ENCODE results near the gene ADCY5.

The ADCY5 gene

DNA sequence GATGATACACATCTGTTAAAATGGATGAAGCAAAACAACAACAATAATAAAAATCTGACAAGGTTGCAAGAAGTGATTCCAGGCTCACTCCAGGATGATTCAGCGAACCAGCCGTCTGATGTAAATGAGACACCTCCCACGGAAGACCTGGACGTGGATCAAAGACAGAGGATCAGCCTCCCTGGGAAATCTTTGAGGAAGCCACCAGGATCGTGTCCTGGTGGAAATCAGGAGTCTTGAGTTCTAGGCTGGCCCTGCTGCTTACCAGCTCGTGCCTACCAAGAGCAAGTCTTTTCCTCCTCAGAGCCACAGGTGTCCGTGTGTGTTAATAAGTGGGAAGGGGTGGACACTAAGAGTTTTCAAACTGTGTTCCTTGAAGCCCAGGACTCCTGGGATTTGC is 15.3 kb upstream of the ADCY5 start:
- Histone ChIP-seq H3K27ac (ENCODE audit: poor library complexity, severe bottlenecking) (no peak overlapping the region), H3K36me3 (ENCODE audit: low read depth) (no peaks in the 10 kb centered on the region), H3K4me3 (ENCODE audit: severe bottlenecking) (no peak overlapping the region), H3K27me3 (ENCODE audit: insufficient read depth, poor library complexity, severe bottlenecking) (no peaks in the 10 kb centered on the region), H3K9me3 (ENCODE audit: severe bottlenecking) (no peaks in the 10 kb centered on the region), H3K4me1 (ENCODE audit: insufficient read depth, poor library complexity, severe bottlenecking) (no peaks in the 10 kb centered on the region)
- no peak for TF ChIP-seq CTCF (IDR thresholded peaks at IDR 0.05; ENCODE audit: poor library complexity, severe bottlenecking)
- DNase-seq (ENCODE audit: low spot score) (no peak), ATAC-seq (ENCODE audit: low read depth) (no peak)

GRCh38 chr3:123459862-123460261 is 11.0 kb upstream of the ADCY5 start:
- TF ChIP-seq CTCF (IDR thresholded peaks at IDR 0.05; ENCODE audit: poor library complexity, severe bottlenecking) = no peak
- H3K9me3 ChIP-seq (ENCODE audit: severe bottlenecking) = no peaks in the 10 kb centered on the region
- H3K27me3 ChIP-seq (ENCODE audit: insufficient read depth, poor library complexity, severe bottlenecking) = no peaks in the 10 kb centered on the region
- DNase-seq (ENCODE audit: low spot score) (no peak), ATAC-seq (ENCODE audit: low read depth) (no peak)
- H3K27ac ChIP-seq (ENCODE audit: poor library complexity, severe bottlenecking) = no peak overlapping the region
- no peaks in the 10 kb centered on the region for H3K36me3 ChIP-seq (ENCODE audit: low read depth)
- H3K4me1 ChIP-seq (ENCODE audit: insufficient read depth, poor library complexity, severe bottlenecking) = no peaks in the 10 kb centered on the region
- H3K4me3 ChIP-seq (ENCODE audit: severe bottlenecking) = no peak overlapping the region

DNA sequence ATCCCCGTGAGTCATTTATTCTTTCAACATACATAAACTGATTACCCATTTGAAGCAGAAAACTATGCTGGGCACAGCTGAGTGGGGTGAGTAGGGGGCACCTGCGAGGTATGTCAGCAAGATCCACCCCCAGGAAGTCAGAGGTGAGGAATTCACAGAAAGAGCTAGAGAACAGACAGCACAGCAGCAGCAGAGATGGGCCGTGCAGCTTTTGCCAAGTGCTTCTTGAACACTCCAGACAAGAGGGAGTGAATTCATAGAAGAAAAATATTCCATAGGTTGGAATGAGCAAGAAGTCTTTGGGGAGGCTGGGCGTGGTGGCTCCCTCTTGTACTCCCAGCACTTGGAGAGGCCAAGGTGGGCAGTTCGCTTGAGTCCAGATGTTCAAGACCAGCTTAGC is 9.4 kb upstream of the ADCY5 start:
- Histone ChIP-seq H3K36me3 (ENCODE audit: low read depth) (no peaks in the 10 kb centered on the region), H3K27me3 (ENCODE audit: insufficient read depth, poor library complexity, severe bottlenecking) (no peaks in the 10 kb centered on the region), H3K4me1 (ENCODE audit: insufficient read depth, poor library complexity, severe bottlenecking) (no peaks in the 10 kb centered on the region), H3K4me3 (ENCODE audit: severe bottlenecking) (no peak overlapping the region), H3K27ac (ENCODE audit: poor library complexity, severe bottlenecking) (no peak overlapping the region), H3K9me3 (ENCODE audit: severe bottlenecking) (no peaks in the 10 kb centered on the region)
- DNase-seq (ENCODE audit: low spot score) (no peak), ATAC-seq (ENCODE audit: low read depth) (no peak; the same call in 2 of the 3 replicates)
- TF ChIP-seq CTCF (IDR thresholded peaks at IDR 0.05; ENCODE audit: poor library complexity, severe bottlenecking) = no peak

DNA sequence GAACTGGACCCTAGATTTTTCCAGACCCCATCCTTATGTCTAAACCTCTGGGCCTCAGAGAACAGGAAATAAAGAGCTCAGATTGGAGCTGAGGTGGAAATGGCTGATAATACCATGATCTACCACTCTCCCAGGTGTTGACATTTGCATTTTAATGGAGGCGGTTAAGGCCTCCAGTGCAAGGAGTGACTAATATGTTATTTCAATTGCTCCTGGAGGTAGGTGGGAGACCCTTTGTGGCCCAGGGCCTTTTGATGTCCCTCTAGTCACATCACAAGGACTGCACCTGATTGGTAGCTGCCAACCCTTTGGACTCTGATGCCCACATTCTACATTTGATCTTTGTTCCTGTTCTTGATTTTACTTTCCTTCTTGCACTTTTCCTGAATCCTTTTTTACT is 9.0 kb upstream of the ADCY5 start:
- DNase-seq (ENCODE audit: low spot score) = no peak

GRCh38 chr3:123453675-123454074 is 4.8 kb upstream of the ADCY5 start:
- TF ChIP-seq CTCF (IDR thresholded peaks at IDR 0.05; ENCODE audit: poor library complexity, severe bottlenecking) = no peak
- Histone ChIP-seq H3K36me3 (ENCODE audit: low read depth) (no peaks in the 10 kb centered on the region), H3K27ac (ENCODE audit: poor library complexity, severe bottlenecking) (no peak overlapping the region), H3K9me3 (ENCODE audit: severe bottlenecking) (no peaks in the 10 kb centered on the region), H3K4me1 (ENCODE audit: insufficient read depth, poor library complexity, severe bottlenecking) (no peaks in the 10 kb centered on the region), H3K4me3 (ENCODE audit: severe bottlenecking) (no peak overlapping the region), H3K27me3 (ENCODE audit: insufficient read depth, poor library complexity, severe bottlenecking) (peaks cover 28% of the 10 kb centered on the region)
- ATAC-seq (ENCODE audit: low read depth) = no peak
- DNase-seq (ENCODE audit: low spot score) = no peak

More for the DNA sequence above, 9.0 kb upstream of the ADCY5 start:
- H3K27me3 ChIP-seq (ENCODE audit: insufficient read depth, poor library complexity, severe bottlenecking) = no peaks in the 10 kb centered on the region
- ATAC-seq (ENCODE audit: low read depth) = no peak
- no peaks in the 10 kb centered on the region for H3K9me3 ChIP-seq (ENCODE audit: severe bottlenecking)
- H3K4me1 ChIP-seq (ENCODE audit: insufficient read depth, poor library complexity, severe bottlenecking) = no peaks in the 10 kb centered on the region
- H3K4me3 ChIP-seq (ENCODE audit: severe bottlenecking) = no peak overlapping the region
- no peak for TF ChIP-seq CTCF (IDR thresholded peaks at IDR 0.05; ENCODE audit: poor library complexity, severe bottlenecking)
- no peak overlapping the region for H3K27ac ChIP-seq (ENCODE audit: poor library complexity, severe bottlenecking)
- H3K36me3 ChIP-seq (ENCODE audit: low read depth) = no peaks in the 10 kb centered on the region
